ENCODE results near the gene EIF4E1B.

DNA sequence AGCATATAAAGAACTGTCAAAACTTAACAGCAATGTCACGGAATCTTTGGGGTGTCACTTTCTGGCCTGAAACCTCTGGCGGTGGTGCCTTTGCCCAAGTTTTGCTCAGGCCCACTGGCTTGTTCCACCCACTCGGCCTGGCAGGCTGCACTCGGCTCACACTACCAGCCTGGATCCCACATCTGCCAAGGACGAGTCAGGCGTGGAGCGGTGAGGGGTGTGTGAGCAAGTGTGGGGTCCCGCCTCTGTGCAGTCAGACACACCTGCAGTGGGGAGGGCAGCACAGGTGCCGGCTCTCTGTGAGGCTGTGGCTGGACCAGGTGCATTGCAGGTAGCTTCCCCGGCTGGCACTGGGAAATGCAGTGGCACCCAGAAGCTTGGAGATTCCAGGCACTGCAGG lies 56.8 kb downstream of the EIF4E1B start:
- TF ChIP-seq, protein P1, sequence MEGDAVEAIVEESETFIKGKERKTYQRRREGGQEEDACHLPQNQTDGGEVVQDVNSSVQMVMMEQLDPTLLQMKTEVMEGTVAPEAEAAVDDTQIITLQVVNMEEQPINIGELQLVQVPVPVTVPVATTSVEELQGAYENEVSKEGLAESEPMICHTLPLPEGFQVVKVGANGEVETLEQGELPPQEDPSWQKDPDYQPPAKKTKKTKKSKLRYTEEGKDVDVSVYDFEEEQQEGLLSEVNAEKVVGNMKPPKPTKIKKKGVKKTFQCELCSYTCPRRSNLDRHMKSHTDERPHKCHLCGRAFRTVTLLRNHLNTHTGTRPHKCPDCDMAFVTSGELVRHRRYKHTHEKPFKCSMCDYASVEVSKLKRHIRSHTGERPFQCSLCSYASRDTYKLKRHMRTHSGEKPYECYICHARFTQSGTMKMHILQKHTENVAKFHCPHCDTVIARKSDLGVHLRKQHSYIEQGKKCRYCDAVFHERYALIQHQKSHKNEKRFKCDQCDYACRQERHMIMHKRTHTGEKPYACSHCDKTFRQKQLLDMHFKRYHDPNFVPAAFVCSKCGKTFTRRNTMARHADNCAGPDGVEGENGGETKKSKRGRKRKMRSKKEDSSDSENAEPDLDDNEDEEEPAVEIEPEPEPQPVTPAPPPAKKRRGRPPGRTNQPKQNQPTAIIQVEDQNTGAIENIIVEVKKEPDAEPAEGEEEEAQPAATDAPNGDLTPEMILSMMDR (conservative IDR thresholded peaks at IDR 0.05 in 1 of 2, IDR thresholded peaks at IDR 0.05 in 1 of 2; ENCODE audit: extremely low read depth in 1 of 2, insufficient read depth in 1 of 2, low read depth in 1 of 2, low read length in 2 of 2): no peak
- no peak for TF ChIP-seq EZH2 (IDR thresholded peaks at IDR 0.05; ENCODE audit: borderline replicate concordance, low read length)
